Gastrocnemius medialis (tissue), 4 donors: Measurements from ENCODE around the gene ZNF26.

Source experiments
- CTCF ChIP-seq, 5 experiments: fragments of 450-650 bp in 3 of 5; fragments of 200-600 bp in 2 of 5; sonication (generic) in 2 of 5; IDR thresholded peaks in 4 of 5; conservative IDR thresholded peaks in 1 of 5; 1 replicate in 4 of 5; 2 replicates in 1 of 5; pipeline ENCODE4 v1.5.1; 2016 to 2019; ENCODE audit warnings: antibody characterized with exemption in 5 of 5, mild to moderate bottlenecking in 3 of 5, moderate library complexity in 3 of 5
- POLR2A ChIP-seq, 2 donors: fragments of 450-650 bp; IDR thresholded peaks; one replicate each; pipeline ENCODE4 v1.6.1; 2017; ENCODE audit warnings: antibody characterized with exemption in 2 of 2, mild to moderate bottlenecking in 2 of 2, moderate library complexity in 2 of 2

- TF ChIP-seq POLR2A (IDR thresholded peaks at IDR 0.05) (no peak), CTCF (IDR thresholded peaks at IDR 0.05 in 4 of 5, conservative IDR thresholded peaks at IDR 0.05 in 1 of 5) (no peak)
Measured at GRCh38 chr12:132998741-132999140, 12.6 kb downstream of the ZNF26 start.
